NK-92 treated with Interleukin-12 subunit alpha and Interleukin-12 subunit beta, amount 100 ng/mL, for 24 hours (cell line): ENCODE results near the gene C1orf159.
"Not testable (repeated sequence)": the region's sequence is repeated elsewhere in the genome, so short reads cannot be mapped to it uniquely, and the experiment has no call there.

ENCODE experiments used
- DNase-seq: peaks from one replicate; lab custom pipeline; 2025; lab: John Stamatoyannopoulos, UW

C1orf159 gene

DNA sequence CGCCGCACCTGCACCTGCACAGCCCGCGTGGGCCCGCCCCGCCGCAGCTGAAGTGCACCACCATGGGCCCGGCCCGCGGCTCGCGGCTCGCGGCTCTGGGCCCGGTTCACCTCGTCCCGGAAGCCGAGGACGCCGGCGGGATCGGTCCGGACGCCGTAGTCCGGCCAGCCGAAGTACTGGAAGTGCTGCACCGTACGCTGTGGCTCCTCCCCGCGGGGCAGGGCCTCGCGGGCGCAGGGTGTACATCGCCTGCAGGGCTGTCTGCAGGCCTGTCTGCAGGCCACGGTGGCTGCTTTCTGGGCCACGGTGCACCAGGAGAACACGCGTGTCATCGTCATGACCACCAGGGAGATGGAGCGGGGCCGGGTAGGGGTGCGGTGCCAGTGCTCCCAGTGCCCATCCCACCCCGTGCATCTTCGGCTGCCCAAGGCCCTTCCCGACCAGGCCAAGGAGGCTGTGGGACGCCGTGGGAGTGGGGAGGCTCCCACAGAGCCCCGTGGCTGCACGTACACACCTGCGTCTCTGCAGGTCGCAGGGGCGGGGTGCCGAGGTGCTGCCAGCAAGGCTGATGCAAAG, 48.5 kb downstream of the C1orf159 start:
- DNase-seq, result no peak

DNA sequence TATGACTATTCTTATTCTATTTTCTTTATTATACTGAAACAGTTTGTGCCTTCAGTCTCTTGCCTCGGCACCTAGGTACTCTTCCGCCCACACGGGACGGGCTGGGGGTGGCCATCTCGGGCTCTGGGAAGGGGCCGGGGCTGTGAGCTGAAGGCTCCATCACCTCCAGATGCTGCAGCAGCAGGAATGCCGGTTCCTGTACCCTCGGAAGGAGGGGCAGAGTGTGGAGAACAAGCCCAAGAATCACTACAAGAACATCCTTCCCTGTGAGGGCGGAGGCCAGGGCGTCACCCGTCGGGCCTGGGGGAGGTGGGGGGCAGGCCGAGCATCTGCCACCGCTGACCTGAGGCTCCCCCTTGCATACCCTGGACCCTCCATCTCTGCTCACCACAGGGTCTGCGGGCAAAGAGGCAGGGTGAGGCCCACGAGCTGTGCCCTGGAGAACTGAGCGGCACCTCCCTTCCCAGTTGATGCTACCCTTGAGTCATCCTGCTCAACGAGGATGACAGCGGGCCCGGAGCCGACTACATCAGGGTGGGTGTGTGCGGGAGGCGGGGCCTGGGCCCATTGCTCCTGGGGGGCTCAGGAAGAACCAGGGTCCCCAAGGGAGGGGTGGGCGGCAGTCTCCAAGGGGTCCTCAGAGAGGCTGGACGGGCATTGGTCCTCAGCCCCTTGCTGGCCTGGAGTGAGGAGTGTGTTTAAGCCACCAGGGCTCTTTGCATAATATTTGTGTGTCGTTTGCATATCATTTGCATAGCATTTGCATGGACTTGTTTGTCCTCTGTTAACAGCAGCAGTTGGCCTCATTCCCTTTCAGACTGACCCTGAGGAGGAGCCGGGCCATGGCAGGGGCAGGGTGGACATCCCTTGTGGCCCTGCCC, 49.2 kb downstream of the C1orf159 start:
- no peak for DNase-seq

DNA sequence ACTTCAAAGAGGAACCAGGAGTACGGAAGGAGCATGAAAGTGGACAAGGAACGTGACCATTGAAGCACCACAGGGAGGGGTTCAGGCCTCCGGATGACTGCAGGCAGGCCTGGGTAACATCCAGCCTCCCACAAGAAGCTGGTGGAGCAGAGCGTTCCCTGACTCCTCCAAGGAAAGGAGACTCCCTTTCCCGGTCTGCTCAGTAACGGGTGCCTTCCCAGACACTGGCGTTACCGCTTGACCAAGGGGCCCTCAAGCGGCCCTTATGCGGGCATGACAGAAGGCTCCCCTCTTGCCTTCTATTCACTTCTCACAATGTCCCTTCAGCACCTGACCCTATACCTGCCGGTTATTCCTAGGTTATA, 50.0 kb downstream of the C1orf159 start:
- not testable (repeated sequence) for DNase-seq

DNA sequence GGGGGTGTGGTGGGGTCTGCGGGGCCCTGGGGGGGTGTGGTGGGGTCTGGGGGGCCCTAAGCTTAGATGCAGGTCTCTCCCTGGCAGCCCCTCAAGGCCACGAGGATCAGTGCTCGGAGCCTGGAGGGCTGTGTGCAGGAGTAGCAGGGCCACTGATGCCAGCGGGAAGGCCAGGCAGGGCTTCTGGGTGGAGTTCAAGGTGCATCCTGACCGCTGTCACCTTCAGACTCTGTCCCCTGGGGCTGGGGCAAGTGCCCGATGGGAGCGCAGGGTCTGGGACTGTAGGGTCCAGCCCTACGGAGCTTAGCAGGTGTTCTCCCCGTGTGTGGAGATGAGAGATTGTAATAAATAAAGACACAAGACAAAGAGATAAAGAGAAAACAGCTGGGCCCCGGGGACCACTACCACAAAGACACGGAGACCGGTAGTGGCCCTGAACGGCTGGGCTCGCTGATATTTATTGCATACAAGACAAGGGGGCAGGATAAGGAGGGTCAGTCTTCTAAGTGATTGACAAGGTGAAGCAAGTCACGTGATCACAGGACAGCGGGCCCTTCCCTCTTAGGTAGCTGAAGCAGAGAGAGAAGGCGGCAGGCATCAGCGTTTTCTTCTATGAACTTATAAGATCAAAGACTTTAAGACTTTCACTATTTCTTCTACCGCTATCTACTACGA, 50.5 kb downstream of the C1orf159 start:
- DNase-seq, result no peak

DNA sequence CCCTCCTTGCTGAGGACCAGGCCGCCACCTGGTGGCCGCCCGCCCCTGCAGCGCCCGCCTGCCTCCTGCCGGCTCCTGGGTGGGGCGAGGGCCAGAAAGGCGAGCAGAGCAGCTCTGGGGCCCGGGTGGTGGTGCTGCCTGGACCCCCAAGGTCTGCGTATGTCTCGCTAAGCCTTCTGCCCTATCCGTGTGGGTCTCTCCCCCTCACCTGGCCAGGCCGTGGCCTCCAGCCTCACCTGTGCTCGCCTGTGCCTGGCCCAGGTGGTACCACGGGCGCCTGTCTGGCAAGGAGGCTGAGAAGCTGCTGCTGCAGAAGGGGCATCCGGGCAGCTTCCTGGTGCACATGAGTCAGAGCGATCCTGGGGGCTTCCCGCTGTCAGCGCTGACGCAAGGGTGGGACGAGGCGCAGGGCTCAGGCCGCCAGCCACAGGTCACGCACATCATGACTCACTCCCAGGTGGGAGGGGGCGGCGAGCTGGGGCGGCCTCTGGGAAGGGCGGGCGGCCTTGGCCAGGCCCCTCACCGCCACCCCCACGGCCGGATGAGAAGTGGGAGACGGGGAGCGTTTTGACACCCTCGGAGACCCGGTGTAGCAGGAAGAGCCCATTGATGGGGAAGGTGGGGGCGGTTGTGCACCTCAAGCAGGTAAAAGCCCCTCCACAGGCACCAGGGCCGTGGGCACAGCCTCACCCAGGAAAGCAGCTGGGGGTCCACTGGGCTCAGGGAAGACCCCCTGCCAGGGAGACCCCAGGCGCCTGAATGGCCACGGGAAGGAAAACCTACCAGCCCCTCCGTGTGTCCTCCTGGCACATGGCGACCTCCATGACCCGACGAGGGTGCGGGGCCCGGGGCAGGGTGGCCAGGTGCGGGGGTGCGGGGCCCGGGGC, 51.7 kb downstream of the C1orf159 start:
- DNase-seq, result peak; percentile 96

DNA sequence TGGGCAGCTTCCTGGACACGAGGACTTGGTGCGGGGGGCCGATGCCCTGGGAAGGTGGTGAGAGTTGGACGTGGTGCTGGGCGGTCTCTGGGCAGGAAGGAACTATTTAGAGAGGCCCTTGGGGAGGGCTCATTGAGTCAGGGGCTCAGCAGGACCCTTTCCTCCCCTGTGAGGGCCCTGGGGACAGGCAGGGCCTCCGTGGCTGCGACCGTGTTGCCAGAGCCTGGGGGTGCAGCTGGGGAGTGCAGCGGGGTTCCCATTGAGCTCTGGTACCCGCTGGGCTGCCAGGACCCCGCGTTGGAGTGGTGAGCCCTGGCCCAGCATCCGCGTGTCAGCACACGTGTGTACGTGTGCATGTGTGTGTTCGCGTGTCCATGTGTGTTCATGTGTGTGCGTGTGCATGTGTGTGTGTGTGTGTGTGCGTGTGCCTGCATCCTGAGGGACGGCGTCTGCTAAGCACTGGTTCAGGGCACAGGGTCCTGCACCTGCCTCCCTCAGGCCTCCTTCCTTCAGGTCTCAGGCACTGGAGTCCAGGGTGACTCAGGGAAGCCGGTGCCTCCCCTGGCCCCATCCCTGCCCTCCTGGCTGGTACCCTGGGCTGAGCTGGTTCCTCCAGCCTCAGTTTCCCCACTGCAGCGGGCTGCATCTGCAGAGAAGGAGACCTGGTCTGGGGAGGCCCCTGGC, 52.5 kb downstream of the C1orf159 start:
- DNase-seq, result no peak

DNA sequence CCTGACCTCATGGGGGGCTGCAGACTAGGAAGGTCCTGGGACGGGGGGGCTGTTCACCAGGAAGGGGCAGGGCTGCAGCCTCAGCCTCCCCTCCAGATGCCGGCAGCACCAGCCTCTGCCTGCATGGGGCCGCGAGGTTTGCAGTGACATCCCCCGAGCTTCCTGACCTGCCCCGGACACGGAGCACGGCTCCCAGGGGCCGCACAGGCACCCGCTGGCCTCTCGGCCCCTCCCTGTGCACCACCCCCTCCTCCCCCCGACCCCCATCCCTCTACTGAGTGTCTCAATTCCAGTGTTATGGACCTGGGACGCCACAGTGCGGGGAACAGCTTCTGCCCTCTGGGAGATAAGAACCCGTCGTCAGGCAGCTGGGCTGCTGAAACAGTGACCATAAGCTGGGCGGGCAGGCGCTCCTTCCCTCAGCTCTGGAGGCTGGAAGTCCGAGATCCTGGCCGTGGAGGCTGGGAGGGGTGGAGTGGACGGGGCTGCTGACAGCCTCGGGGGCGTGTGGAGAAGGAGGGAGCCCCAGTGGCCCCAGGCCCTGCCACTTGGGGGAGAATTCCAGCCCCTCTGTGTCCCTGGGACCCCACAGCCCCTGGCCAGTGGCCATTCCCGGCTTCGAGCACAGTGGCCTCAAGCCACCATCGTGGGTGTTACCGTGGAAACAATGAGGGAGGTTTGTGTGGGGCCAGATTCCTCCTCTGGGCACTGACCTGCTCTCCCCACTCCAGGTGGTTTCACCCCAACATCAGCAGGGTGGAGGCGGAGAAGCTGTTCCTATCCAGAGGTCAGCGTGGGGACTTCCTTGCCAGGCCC, 53.3 kb downstream of the C1orf159 start:
- no peak for DNase-seq

DNA sequence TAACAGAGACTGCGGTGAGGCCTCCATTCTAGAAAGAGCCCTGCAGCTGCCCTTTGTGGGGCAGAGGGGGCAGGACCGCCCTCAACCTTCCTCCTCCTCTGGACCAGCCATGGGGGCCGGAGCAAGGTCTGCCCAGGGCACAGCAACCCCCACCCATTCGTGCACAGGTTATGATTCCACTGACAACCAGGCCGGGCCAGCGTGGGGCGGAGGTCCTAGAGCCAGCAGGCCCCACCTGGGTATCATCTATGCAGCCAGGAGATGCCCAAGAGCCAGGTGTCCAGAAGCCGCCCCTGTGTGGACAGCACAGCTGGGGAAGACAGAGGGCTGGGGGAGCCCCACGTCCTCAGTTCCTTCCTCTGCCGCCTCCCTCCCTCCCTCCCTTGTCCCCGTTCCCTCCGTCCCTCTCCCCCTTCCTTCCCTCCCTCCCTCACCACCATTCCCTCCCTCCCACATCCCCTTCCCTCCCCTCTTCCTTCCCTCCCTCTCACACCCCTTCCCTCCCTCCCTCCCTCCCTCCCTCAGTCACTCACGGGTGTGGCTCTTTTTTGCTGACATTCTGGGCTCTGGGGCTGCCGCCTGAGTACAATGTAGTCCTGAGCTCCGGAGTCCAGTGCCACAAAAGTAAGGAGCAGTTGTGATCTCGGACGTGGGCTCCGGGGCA, 54.1 kb downstream of the C1orf159 start:
- DNase-seq, result no peak

DNA sequence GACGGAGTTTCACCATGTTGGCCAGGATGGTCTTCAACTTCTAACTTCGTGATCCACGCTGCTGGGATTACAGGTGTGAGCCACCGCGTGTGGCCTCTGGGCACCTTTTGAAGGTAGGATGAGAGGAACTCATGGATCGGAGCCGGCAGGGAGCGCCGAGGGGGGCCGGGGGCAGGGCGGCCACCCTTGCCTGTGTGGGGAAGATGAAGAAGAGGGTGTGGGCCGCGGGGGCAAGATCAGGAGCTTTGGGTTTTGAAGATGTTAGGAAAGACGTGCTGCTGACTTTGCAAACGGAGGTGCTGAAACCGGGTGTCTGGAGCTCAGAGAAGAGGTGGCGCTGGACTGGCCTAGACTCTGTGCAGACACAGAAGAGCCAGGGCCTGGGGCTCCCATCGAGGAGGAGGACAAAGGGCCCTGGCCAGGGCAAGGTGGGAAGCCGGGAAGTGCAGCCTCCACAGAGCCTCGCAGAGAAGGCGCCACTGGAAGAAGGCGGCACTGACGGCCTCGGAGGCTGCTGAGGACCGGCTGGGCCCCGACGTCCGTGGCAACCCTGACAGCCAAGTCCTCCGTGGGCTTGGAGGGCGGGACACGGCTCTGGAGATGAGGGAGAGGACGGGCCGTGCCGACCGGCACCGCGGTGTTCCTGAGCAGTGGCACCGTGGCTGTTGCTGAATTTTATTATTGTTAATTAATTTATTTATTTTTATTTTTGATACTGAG, 55.4 kb downstream of the C1orf159 start:
- no peak for DNase-seq

DNA sequence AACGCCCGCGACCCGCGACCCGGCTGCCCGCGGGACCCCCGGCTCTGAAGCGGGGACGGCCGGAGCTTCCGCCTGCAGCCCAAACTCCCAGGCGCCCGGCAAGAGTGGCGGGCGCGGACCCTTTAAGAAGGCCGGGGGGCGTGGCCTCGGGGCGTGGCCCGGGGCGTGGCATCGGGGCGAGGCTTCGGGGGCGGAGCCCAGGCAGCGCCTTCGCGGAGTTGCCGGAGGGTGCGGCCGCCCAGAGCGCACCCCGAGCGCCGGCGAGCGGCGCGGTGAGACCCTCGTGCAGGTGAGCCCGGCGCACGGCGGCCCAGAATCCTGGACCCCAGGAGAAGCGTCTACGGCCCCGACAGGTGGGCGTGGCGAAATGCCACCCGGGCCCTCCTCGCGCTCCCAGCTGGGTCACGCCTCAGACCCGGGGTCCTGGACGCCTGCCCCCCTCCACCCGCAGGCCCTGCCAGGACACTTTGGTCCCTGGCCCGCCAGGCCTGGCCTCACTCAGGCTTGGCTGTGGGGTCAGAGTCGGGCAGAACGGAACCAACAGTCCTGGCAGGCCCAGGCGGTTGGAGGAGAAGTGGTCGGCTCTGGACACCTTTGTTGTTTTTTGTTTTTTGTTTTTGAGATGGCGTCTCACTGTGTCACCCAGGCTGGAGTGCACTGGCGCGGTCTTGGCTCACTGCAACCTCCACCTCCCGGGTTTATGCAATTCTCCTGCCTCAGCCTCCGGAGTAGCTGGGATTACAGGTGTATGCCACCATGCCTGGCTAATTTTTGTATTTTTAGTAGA, 56.2 kb downstream of the C1orf159 start:
- peak; percentile 62 for DNase-seq

DNA sequence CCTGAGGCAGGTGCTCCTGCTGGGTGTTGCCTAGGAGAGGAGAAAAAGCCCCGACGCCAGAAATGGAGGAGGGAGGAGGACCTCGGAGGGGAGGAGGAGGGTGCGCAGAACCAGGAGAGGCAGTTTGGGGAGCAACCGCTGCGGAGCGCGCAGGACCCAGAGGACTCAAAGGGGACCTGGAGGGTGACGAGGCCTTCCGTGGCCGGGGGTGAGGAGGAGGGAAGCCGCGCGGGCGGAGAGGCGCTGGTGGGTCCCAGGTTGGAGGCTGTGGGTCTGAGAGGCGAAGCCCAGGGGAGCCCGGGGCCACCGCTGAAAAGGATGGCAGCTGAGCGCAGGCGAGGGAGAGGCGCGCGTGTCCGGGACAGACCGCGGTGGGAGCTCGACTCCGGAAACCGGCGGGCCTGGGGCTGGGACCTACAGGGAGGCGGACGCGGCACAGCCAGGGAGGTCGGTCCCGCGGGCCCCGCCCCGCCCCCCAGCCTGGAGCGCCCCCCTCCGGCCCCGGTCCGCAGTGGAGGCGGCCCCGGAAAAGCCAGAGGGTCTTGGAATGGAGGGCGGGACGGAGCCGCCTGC, 56.9 kb downstream of the C1orf159 start:
- no peak for DNase-seq

DNA sequence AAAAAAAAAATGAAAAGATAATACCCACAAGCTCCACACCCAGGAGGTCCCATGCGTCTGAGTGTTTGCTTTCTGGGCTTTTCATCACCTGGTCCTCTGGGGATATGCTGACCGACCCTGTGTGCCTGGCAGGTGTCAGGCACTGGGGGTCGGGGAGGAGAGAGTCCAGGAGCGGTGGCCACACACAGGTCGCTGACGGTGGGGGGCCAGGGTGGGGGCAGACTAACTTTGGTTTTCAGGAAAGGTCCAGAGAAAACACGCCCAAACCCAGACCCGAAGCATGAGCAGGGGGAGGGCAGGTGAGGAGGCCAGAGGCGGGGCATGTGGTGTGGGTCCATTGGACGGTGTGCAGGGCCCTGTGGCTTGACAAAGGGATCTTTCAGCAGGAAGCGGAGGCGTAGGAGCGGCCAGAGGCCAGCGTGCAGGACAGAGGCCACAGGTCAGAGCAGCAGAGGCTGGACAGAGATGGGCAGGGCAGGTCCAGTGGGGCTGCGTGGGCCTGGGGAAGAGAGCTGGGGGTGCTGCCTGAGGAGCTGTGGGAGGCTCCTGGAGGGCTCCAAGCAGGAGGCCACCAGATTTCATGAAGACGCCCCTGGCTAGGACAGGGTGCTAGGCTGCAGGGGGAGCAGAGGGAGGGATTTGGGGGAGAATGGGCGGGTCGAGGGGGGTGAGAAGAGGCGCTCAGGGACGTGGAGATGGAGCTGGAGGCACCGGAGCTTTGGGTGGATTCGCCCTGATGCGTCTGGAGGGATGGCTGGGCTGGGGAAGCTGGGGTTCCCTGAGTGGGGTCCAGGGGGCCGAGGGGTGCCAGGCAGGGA, 57.6 kb downstream of the C1orf159 start:
- DNase-seq, result no peak

DNA sequence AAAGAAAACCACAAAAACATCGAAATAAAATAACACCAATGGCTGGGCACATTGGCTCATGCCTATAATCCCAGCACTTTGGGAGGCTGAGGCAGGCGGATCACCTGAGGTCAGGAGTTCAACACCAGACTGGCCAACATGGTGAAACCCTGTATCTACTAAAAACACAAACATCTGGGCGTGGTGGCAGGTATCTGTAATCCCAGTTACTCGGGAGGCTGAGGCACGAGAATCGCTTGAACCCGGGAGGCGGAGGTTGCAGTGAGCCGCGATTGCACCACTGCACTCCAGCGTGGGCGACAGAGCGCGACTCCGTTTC, 58.2 kb downstream of the C1orf159 start:
- not testable (repeated sequence) for DNase-seq

DNA sequence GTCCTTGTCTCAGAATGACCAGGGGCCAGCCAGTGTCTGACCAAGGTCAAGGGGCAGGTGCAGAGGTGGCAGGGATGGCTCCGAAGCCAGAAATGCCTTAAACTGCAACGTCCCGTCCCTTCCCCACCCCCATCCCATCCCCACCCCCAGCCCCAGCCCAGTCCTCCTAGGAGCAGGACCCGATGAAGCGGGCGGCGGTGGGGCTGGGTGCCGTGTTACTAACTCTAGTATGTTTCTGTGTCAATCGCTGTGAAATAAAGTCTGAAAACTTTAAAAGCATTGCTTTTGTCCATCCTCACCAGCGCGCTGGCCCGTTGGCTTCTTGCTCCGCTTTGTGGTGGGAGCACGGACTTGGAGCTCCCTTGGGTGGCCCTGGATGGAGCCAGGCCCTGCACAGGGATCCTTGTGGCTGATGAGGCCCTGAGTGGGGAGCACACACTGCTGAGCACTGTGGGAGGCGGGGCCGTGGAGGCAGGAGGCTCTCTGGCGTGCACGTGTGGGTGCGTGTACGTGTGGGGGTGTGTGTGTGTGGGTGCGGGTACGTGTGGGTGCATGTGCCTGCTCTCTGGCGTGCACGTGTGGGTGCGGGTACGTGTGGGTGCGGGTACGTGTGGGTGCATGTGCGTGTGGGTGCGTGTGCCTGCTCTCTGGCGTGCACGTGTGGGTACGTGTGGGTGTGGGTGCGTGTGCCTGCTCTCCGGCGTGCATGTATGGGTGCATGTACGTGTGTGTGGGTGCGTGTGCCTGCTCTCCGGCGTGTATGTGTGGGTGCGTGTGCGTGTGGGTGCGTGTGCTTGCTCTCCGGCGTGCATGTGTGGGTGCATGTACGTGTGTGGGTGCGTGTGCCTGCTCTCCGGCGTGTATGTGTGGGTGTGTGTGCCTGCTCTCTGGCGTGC, 59.8 kb downstream of the C1orf159 start:
- no peak for DNase-seq

DNA sequence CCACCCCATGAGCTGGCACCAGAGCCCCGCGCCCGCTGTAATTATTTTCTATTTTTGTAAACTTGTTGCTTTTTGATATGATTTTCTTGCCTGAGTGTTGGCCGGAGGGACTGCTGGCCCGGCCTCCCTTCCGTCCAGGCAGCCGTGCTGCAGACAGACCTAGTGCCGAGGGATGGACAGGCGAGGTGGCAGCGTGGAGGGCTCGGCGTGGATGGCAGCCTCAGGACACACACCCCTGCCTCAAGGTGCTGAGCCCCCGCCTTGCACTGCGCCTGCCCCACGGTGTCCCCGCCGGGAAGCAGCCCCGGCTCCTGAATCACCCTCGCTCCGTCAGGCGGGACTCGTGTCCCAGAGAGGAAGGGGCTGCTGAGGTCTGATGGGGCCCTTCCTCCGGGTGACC, 60.9 kb downstream of the C1orf159 start:
- DNase-seq, result no peak

DNA sequence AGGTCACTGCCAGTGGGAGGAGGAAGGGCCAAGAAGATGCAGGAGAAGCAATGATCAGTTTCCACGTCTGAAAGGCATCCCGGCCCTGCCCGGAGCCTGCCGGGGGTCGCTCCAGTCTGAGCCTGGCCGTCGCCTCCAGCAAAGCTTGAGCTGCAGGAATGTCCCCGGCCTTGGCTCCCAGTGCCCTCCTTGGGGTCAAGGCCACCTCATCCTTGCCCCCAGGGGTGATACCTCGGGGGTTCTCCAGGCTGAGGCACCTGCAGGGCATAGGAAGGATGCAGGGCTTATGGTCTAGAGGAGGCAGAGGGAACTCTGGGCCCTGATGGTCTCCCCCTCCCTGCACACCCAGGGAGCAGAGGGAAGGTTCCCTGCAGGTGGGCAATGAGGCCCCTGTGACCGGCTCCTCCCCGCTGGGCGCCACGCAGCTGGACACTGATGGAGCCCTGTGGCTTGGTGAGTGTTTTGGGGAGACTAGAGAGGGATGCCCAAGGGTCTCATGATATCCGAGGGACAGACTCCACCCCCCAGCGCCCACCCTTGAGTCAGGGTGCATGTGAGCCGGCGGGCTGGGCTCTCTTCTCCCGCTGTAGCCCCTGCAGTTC, 61.7 kb downstream of the C1orf159 start:
- no peak for DNase-seq
